Middle frontal gyrus (tissue), 1 donor: ENCODE data around the gene FBXW7.

Source experiments
- DNase-seq: peaks from one replicate; pipeline ENCODE4 v3.0.0-alpha.2; 2015; ENCODE audit warnings: low spot score; ENCODE audit errors: extremely low spot score

Gene FBXW7

GRCh38 chr4:152476796-152477195 is 59.1 kb downstream of the FBXW7 start:
- no peak for DNase-seq

GRCh38 chr4:152471251-152471792 is 64.6 kb downstream of the FBXW7 start:
- no peak for DNase-seq

GRCh38 chr4:152468408-152468807 is 67.5 kb downstream of the FBXW7 start:
- no peak for DNase-seq

- no peak for DNase-seq
Observed at GRCh38 chr4:152467101-152467500, 68.8 kb downstream of the FBXW7 start.

GRCh38 chr4:152464030-152464823 is 71.7 kb downstream of the FBXW7 start:
- DNase-seq, result no peak

- DNase-seq, result no peak
Observed at GRCh38 chr4:152463562-152463961, 72.3 kb downstream of the FBXW7 start.

- no peak for DNase-seq
Observed at GRCh38 chr4:152462695-152463094, 73.2 kb downstream of the FBXW7 start.

GRCh38 chr4:152462047-152462446 is 73.8 kb downstream of the FBXW7 start:
- no peak for DNase-seq

GRCh38 chr4:152460488-152460887 is 75.4 kb downstream of the FBXW7 start:
- DNase-seq, result no peak

GRCh38 chr4:152459326-152459725 is 76.6 kb downstream of the FBXW7 start:
- no peak for DNase-seq

GRCh38 chr4:152458801-152459302 is 77.0 kb downstream of the FBXW7 start:
- DNase-seq, result no peak

GRCh38 chr4:152456609-152457008 is 79.3 kb downstream of the FBXW7 start:
- no peak for DNase-seq

GRCh38 chr4:152455311-152455710 is 80.6 kb downstream of the FBXW7 start:
- DNase-seq, result no peak

GRCh38 chr4:152454398-152455011 is 81.4 kb downstream of the FBXW7 start:
- no peak for DNase-seq

- no peak for DNase-seq
Observed at GRCh38 chr4:152451496-152451895, 84.4 kb downstream of the FBXW7 start.

- DNase-seq, result no peak
Observed at GRCh38 chr4:152448854-152449253, 87.0 kb downstream of the FBXW7 start.

- no peak for DNase-seq
Observed at GRCh38 chr4:152448038-152448707, 87.7 kb downstream of the FBXW7 start.

GRCh38 chr4:152443859-152444258 is 92.0 kb downstream of the FBXW7 start:
- DNase-seq, result no peak

GRCh38 chr4:152437561-152437960 is 98.3 kb downstream of the FBXW7 start:
- no peak for DNase-seq

GRCh38 chr4:152436384-152436783 is 99.5 kb downstream of the FBXW7 start:
- no peak for DNase-seq

- no peak for DNase-seq
Observed at GRCh38 chr4:152434011-152434410, 101.9 kb downstream of the FBXW7 start.

- DNase-seq, result no peak
Observed at GRCh38 chr4:152431784-152432183, 104.1 kb downstream of the FBXW7 start.
